GM12872 (cell line): ENCODE data around the gene PLEKHA1.

Source experiments
- TF ChIP-seq, protein P1 (sequence below): IDR thresholded peaks from 3 replicates; pipeline ENCODE4 v1.5.1; 2011; ENCODE audit warnings: low read depth, mild to moderate bottlenecking, low read length, moderate library complexity; ENCODE audit not compliant: insufficient read depth

PLEKHA1 gene

DNA sequence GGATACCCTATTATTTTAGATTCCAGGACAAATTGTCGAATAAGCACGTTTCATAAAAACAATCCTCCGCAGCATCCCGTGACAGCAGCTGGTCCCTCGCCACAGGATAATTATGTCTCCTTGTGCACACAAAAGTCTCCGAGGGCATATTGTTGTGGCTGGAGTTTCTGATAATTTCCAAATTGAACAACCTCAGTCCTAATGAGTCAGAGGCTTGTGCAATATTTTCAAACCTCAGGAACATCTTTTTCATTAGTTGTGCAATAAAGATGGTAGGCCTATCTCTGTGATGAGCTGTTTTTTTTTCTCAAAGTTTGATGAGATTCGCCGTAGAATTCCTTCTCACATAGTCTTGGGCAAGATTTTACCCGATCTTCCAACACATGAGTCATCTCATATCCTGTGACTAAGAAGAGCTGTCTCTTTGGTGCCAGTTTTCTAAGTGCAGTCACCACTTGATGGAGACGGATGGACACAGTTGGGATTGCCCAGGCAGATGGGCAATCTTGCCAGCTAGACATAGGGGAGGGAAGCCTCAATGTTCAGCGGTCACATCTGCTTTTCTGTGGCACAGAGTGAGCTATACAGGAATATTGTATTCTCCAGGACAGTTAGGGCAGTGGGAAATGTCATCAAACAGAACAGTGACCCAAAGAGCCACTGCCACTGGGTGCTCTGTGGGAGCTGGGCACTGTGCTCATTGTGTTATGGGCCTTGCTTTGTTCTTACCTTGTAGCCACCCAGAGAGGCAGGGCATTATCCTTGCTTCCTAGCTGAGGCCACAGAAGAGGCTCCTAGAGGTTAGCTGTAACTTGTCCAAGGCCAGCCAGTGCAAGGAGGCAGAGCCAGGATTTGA is 94.6 kb downstream of the PLEKHA1 start:
- TF ChIP-seq, protein P1, sequence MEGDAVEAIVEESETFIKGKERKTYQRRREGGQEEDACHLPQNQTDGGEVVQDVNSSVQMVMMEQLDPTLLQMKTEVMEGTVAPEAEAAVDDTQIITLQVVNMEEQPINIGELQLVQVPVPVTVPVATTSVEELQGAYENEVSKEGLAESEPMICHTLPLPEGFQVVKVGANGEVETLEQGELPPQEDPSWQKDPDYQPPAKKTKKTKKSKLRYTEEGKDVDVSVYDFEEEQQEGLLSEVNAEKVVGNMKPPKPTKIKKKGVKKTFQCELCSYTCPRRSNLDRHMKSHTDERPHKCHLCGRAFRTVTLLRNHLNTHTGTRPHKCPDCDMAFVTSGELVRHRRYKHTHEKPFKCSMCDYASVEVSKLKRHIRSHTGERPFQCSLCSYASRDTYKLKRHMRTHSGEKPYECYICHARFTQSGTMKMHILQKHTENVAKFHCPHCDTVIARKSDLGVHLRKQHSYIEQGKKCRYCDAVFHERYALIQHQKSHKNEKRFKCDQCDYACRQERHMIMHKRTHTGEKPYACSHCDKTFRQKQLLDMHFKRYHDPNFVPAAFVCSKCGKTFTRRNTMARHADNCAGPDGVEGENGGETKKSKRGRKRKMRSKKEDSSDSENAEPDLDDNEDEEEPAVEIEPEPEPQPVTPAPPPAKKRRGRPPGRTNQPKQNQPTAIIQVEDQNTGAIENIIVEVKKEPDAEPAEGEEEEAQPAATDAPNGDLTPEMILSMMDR = no peak

DNA sequence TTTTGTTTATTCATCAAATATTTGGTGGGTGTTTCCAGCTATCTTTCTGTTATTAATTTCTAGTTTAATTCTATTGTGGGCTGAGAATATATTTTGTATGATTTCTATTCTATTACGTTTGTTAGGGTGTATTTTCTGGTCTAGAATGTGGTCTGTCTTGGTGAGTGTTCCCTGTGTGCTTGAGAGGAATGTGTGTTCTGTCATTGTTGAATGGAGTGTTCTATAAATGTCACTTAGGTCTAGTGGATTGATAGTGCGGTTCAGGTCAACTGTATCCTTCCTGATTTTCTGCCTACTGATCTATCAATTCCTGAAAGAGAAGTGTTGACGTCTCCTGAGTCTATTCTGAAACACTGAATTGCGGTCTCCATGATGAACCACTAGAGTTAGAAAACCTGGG is 95.3 kb downstream of the PLEKHA1 start:
- TF ChIP-seq, protein P1 = no peak

DNA sequence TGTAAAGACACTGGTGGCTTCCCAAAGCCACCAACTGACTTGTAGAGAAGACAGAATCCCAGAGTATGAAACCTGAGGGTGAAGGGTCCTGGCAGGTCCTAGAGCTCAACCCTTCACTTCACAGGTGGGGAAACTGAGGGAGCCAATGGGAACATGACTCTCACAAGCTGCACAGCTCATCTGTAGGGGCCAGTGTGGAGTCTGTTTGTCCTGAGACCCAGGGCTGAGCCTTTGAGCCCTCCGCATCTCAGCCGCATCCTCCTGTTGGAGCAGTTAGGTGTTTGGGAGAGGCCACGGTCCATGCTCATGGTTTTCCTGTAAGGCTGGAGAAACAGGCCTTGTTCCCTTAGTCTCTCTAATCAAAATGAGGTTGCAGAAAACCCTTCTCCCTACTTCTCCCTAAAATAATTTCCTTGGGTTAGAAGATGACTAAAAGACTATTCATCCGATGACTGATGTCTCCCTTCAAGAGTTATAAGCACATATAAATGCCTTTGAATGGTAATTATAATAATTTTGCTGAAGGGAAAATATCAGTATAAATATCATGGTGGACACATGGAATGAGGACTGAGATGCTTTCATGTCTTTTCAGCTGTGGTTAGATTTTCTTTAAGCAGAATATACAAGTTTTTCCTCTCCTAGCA is 97.1 kb downstream of the PLEKHA1 start:
- TF ChIP-seq, protein P1 = no peak

DNA sequence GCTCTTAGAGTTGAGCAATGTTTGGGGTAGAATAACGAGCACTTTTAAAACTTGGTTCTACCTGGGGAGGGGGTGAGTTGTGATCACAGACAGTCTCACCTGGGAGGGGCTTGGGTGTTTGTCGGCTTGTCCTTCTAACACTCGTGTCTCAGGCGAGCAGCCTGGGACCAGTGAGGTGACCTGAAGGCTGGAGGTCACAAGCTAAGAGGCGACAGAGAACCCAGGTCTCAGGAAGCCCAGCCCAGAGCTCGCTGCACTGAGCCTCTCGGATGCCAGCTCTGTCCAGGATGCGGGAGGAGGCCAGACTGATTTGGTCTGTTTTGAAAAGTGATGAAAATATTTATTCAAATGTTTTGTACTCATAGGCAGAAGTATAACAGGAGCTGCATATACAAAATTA is 98.6 kb downstream of the PLEKHA1 start:
- TF ChIP-seq, protein P1 = no peak

DNA sequence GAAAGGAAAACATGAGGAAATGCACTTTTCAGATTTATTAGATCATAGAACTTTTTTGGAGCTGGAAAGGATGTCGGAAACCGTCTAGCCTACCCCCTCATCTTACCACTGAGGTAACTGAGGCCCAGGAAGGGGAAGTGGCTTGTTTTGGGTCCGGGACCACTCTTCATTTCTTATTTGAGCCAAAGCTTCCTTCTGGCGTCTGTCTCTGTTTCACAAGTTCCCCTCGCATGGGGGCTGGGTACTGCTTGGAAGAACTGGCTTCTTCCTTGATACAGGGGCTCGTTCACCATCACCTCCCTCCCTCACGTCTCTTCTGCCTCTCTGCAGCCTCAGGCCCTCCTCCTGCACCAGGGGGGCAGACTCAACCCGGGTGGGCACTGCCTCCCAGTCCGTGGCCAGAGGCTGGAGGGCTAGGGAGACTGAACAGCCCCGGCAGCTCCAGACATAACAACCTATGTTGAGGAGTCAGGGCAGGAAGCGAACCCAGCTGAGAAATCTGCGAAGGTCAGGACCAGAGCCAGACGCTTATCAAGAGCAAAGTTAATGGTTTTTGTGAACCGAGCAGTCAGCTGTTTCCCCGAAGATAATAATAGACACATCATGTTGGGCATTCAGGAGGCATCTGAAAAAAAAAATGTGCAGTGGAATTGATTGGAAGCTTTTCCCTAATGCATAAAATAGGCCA is 99.8 kb downstream of the PLEKHA1 start:
- TF ChIP-seq, protein P1 = no peak

DNA sequence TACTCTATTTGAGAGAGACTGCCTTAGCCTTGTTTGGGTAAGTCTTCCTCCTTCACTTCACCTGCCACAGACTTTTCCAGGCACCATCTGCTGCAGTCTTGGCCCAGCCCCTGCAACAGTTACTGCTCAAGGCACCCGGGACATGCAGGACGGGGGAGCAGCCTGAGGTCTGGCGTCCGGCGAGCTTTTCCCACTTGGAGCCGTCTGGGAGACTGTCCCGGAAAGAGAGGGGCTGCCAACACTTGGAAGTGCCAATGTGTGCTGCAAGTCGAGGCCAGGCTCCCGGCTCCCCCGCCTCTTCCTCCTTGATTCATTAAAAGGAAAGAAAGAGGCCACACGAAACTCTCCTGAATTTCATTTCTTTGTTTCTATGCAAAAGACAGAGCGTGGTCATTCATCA is 100.6 kb downstream of the PLEKHA1 start:
- TF ChIP-seq, protein P1 = no peak
